HT-29 (cell line): ENCODE data around the gene BRK1. TPM values are rescaled to one million over a fixed set of nuclear protein-coding genes. Genes with fewer than 3 reads are reported as not detected.
"Not testable (repeated sequence)": the region's sequence is repeated elsewhere in the genome, so short reads cannot be mapped to it uniquely, and the experiment has no call there.

Source experiments
- DNase-seq: peaks from one replicate; pipeline ENCODE4 v3.0.0-alpha.2; 2015; ENCODE audit warnings: low spot score
- total RNA-seq: library from RNA; depleted of rRNA; stranded (reverse); fragments of >200 nt; shearing (Covaris generic); gene quantifications from 2 replicates; pipeline ENCODE4 v1.2.3, GENCODE V29; 2014; rRNA removed

Gene BRK1
- 41.7 and 42.3 TPM in 2 replicates for total RNA-seq

DNA sequence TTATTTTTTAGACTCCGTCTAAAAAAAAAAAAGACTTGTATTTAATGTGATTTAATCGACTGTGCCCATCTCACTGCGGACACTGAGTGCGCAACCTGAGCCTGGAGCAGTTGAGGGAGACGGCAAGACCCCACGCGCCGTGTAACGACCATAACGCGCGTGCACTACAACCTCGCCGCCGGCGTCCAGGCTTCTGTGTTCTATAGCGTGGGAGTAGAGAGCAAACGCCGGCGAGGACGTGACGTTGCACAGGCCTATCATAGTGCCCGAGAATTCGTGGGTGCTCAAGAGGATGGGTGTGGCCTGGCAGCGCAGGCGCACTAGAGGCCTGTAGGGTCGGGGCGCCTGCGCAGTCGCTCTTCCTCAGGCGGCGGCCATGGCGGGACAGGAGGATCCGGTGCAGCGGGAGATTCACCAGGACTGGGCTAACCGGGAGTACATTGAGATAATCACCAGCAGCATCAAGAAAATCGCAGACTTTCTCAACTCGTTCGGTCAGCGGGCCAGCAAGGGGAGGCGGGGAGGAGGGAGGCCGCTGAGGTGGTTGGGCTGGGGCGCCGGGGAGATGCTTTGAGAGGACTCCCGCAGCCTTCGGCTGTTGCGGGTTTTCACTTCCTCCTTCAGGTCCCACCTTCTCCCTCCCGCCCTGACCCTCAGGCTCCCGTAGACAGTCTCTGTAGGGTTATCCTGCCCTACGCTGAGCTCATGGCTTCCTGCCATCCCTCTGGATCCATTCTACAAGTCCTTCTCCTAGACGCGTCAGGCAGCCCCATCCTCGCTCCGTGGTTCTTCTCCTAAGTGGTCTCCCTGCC lies at the start of gene BRK1:
Gene BRK1, plus strand, starts transcription at position 350 of the 812 bp plus-strand sequence. Its CDS starts 27 bp downstream, at position 377.
- peak; percentile 92 for DNase-seq

DNA sequence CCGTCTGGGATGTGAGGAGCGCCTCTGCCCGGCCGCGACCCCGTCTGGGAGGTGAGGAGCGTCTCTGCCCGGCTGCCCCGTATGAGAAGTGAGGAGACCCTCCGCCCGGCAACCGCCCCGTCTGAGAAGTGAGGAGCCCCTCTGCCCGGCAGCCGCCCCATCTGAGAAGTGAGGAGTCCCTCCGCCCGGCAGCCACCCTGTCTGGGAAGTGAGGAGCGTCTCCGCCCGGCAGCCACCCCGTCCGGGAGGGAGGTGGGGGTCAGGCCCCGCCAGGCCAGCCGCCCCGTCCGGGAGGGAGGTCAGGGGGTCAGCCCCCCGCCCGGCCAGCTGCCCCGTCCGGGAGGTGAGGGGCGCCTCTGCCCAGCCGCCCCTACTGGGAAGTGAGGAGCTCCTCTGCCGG lies 45.4 kb upstream of the BRK1 start:
- DNase-seq, result not testable (repeated sequence)

DNA sequence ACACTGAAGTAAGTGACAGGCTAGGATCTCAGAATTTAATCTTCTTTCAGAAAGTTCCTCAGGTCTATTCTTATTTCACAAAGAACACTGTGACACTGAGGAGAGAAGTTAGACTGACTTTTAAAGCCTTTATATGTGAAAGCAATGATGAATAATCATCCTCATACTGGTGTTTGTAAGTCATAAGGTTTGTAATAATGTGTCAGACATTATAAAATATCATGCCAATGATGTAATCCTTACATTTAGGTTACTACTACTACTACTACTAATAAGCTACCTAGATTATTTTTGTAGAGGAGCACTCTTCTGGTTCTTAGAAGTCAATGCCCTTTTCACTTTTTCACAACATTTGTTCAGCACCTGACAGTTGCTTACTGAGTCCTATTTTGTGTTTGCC lies 40.8 kb upstream of the BRK1 start:
- DNase-seq, result no peak

DNA sequence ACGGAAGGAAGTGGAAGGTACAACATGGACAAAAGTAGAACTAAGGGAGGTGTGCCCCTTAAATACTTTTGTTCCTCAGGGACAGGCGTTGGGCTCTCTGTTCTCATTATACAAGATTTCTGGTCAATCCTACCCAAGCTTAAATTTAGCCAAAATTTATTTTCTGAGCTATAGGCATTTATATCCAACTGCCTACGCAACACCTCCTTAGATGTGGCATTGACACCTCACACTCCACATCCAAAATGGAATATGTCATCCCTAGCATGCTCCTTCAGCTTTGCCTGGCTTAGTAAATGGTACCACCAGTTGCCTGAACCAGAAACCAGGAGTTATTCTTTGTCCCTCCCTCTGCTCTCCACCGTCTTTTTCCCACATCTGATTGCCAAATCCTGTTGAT lies 33.6 kb upstream of the BRK1 start:
- no peak for DNase-seq

DNA sequence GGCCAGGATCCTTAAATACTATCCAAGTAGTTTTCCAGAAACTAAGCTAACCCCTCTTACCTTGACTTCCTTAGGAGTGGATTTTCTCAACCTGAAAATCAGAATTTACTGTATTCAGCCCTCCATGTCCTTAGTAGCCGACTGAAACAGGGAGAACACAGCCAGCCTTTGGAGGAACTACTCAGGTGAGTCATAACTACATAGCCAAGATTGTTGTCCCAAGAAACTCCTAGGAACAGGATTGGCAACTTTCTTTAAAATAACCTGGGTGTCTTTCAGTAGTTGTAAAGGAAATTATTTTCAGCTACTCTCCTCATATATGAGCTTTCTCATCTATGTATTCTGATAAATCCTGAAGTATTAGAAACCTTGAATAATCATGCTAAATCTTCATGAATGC lies 29.7 kb upstream of the BRK1 start:
- peak; percentile 16 for DNase-seq

DNA sequence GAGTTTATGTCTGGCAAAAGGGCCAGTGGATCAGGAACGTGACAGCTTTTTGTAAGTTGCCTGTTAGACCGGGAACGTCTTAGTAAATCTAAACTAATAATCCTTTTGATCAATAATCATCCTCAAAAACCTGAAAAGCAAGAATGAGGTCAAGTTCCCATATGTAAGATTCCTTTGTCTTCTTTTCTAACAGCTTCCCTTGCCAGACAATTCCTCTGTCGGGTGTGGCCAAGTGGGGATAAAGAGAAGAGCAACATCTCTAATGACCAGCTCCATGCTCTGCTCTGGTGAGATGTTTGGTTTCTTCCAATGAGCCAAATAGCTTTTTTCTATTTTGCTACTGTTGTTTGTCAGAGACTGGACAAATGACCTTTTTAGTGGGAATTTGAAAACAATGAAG lies 27.2 kb upstream of the BRK1 start:
- no peak for DNase-seq

DNA sequence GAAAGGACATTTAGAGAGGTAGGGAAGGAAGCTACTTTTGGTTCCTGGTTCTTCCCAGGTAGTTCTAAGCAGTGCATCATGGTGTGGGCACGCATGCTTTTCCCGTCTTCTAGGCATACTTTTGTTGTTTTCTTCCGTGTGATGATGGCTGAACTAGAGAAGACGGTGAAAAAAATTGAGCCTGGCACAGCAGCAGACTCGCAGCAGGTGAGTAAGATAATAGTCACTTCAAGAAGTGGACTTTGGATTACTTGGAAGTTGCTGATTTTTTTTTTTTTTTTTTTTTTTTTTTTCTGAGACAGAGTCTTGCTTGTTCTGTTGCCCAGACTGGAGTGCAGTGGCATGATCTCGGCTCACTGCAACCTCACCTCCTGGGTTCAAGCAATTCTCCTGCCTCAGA lies 25.3 kb upstream of the BRK1 start:
- DNase-seq, result no peak

DNA sequence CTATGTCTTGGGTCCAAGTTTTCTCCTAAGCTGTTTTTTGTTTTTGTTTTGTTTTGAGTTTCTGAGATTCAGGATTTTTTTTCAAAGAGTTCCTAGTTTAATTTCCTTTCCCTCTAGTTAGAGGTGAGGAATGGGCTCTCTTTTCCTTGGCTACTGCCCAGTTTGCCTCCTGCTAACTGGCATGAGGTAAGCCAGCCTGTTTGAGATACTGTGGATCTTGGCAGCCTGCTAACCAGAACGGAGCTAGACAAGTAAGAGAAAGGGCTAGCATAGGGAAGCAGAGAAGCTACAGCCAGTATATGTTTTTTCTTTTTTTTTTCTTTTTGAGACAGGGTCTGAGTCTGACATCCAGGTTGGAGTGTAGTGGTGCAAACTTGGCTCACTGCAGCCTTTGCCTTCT lies 24.7 kb upstream of the BRK1 start:
- not testable (repeated sequence) for DNase-seq

DNA sequence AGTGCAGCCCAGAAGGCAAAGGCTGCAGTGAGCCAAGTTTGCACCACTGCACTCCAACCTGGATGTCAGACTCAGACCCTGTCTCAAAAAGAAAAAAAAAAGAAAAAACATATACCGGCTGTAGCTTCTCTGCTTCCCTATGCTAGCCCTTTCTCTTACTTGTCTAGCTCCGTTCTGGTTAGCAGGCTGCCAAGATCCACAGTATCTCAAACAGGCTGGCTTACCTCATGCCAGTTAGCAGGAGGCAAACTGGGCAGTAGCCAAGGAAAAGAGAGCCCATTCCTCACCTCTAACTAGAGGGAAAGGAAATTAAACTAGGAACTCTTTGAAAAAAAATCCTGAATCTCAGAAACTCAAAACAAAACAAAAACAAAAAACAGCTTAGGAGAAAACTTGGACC lies 24.1 kb upstream of the BRK1 start:
- not testable (repeated sequence) for DNase-seq

DNA sequence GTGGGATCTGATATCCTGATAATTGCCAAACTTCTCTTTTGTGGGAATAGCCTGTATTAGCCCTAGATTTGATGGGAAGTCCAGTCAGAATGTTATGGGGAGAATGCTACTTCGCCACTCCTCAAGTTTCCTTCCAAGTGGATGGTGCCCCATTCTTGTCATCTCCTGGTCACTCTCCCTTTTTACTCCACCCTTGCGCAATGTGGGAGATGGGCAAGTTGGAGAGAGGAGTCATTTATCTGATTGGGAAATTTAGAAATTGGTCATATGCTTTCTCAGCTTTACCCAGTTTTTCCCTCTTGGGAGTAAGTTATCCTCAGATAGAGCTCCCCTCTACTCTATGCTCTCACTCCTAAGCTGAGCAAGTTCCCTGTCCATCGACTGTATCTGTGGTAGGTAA lies 21.8 kb upstream of the BRK1 start:
- no peak for DNase-seq

DNA sequence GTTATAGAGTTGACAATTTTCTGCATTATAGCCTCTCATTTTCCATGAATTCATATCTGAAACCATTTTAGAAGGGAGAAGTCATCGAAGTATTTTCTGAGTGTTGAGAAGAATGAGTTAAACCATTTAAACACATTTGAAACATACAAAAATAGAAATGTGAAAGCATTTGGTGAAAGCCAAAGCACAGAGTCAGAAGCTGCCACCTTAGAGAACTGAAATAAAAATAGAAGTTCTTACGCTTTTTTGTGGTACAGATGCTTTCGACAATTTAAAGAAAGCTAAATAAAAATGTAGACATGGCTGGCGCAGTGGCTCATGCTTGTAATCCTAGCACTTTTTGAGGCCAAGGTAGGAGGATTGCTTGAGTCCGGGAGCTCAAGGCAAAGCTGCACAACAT lies 16.4 kb upstream of the BRK1 start:
- no peak for DNase-seq

DNA sequence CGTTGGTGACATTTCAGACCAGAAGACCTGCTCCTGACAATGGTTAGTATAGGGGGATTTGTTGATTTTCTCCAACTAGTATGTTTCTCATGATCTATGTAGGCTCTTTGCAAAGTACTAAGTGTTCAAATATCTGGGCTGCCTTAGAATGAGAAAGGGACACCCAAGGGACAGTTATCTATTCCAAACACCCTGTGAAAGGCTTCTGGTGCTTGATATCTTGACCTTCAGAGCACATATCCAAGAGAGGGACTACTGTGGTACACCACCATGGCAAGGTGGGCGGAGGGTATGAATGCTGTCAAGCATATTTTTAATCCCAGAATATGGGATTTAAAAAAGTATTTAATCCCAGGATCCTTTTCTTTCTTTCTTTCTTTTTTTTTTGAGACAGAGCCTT lies 8.6 kb upstream of the BRK1 start:
- no peak for DNase-seq

DNA sequence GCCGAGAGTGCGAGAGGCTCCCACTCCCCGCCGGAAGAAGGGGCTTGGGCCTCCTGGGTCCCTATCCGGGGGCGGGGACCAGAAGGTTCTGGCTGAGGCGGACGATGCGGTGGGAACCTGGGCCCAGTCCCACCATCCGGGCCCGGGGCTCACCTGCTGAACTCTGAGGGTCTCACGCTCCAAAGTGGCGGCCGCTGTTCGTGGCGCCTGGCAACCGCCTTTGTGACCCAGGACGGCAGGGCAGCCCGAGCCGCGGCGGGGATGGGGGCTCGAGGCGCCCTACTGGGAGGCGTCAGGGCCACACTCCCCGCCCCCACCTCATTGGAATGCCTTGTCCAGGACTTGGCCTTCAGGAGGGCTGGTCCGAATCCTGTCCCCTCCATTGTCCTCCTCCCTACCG lies 7.4 kb upstream of the BRK1 start, which contains the start of gene FANCD2OS:
Gene FANCD2OS, minus strand, starts transcription at position 165 of the 400 bp plus-strand sequence. CDS start 3,481 bp downstream, outside the sequence.
- DNase-seq, result no peak

DNA sequence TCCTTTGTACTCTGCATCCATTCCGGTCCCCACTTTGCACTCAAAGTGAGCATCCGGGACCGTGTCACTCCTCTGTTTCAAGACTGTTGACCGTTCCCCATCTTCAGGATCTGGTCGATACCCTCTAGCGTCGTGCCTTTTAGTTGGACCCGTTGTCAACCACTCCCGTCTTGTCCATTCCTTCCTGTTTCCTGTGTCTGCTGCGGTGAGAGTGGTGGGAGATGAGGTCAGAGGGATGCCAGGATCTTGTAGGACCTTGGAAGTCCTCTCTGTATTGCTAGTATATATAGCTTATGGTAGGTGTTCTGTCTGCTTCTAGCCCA lies 624 bp downstream of the BRK1 start:
- peak; percentile 27 for DNase-seq

DNA sequence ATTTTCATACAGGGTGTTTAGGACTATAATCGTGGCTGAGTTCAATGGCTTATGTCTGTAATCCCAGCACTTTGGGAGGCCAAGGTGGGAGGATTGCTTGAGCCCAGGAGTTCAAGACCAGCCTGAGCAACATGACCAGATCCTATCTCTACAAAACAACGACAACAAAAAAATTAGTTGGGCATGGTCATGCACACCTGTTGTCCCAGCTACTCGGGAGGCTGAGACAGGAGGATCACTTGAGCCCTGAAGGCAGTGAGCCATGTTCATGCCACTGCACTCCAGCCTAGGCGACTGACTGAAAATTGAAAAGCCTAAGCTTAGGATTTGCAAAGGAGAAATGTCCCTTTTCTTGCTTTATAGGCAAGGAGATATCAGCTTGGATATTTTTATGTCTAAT lies 1.5 kb downstream of the BRK1 start:
- DNase-seq, result no peak

DNA sequence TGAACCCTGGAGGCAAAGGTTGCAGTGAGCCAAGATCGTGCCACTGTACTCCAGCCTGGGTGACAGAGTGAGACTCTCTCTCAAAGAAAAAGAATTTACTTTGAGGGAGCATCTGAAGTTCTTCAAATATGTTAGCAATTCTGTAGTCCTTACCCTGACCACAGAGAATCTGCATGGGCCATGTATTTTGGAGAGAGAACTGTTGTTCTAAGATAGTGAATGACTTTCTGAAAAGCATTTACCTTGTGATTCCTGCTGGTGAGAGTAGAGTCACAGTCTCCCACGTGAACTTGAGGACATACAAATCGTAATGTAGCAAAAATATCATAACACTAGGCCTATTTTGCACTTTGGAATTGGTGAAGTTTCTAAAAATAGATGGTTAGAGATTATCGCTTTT lies 3.9 kb downstream of the BRK1 start:
- DNase-seq, result no peak

DNA sequence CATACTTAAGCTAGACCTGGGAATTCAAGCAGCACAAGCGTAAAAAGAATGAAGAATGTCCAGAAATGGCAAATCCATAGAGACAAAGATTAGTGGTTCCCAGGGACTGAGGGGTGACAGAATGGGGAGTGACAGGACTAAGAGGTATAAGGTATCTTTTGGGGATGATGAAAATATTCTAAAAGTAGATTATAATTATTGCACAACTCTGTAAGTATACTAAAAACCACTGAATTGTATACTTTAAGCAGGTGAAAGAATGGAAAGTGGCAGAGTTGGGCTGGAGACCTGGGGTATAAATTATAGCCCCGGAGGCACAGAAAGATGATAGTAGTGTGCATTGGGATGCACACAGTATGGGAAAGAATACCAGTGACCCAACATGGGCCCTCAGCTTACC lies 5.6 kb downstream of the BRK1 start:
- no peak for DNase-seq

DNA sequence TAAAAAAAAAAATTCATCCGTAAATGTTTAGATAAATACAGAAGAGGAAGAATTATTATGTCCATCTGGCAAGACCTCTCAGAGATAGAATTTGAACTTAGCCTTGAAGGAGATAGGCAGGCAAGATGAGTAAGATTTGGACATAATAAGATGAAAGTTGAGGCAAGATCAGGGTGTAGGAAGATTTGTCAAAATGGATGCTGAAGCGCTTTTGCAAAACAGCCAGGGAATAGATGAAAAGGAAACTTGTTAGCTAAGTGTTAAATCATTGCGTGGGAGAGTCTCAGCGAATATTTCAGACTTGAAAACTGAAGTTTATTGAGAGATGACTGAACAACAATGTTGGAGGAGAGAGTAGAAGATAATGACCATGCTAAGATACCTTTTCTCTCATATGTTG lies 7.2 kb downstream of the BRK1 start:
- no peak for DNase-seq

DNA sequence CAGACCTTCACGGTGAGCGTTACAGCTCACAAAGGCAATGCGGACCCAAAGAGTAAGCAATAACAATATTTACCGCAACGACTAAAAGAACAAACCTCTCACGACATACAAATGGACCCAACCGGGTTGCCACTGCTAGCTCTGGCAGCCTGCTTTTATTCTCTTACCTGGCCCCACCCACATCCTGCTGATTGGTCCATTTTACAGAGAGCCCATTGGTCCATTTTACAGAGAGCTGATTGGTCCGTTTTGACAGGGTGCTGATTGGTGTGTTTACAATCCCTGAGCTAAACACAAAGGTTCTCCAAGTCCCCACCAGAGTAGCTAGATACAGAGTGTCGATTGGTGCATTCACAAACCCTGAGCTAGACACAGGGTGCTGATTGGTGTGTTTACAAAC lies 20.4 kb downstream of the BRK1 start:
- not testable (repeated sequence) for DNase-seq

DNA sequence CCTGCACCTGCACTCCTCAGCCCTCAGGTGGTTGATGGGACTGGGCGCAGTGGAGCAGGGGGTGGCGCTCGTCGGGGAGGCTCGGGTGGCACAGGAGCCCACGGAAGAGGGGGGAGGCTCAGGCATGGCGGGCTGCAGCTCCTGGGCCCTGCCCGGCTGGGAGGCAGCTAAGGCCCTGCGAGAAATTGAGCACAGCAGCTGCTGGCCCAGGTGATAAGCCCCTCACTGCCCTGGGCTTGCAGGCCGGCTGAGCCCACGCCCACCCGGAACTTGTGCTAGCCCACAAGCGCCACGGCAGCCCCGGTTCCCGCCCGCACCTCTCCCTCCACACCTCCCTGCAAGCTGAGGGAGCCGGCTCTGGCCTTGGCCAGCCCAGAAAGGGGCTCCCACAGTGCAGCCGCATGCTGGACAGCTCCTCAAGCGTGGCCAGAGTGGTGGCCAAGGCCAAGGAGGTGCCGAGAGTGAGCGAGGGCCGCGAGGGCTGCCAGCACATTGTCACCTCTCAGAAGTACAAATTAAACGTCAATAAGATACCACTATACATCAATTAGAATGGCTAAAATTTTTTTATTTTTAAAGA lies 21.0 kb downstream of the BRK1 start:
- no peak for DNase-seq

DNA sequence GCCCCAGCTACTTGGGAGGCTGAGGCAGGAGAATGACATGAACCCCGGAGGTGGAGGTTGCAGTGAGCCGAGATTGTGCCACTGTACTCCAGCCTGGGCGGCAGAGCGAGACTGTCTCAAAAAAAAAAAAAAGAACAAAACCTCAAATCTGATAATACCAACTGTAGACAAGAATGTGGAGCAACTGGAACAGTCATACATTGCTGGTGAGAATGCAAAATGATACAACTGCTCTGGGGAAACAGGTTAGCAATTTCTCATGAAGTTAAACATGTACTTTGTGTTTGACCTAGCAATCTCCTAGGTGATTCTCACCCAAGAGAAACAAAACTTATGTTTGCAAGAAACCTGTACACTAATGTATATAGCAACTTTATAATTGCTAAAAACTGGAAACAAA lies 21.7 kb downstream of the BRK1 start:
- DNase-seq, result no peak

DNA sequence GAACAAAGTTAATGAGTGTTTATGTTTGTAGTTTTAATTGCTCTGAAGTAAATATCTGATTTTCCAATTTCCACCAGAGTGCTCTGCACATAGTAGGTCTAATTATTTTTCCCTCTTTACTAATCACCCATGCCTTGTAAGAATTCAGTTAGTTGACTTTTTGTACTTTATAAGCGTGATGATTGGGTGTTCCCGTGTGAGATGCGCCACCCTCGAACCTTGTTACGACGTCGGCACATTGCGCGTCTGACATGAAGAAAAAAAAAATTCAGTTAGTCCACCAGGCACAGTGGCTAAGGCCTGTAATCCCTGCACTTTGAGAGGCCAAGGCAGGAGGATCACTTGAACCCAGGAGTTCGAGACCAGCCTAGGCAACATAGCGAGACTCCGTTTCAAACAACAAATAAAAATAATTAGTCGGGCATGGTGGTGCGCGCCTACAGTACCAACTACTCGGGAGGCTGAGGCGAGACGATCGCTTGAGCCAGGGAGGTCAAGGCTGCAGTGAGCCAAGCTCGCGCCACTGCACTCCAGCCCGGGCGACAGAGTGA lies 25.6 kb downstream of the BRK1 start:
- no peak for DNase-seq
